Natural killer cell treated with Interleukin-12 subunit alpha and Interleukin-12 subunit beta and Interleukin-15 and Interleukin-18, amount 100 ng/mL, for 72 hours (primary cell): ENCODE results near the gene TBC1D23. TPM values are rescaled to one million over a fixed set of nuclear protein-coding genes. Genes with fewer than 3 reads are reported as not detected.
"Not testable (repeated sequence)": the region's sequence is repeated elsewhere in the genome, so short reads cannot be mapped to it uniquely, and the experiment has no call there.

Source experiments
- ATAC-seq, 2 donors: fragments of 150-1000 bp; cut with Tn5 transposase in 1 of 2; sonication (Bioruptor Pico), chemical (Tn5 transposase) in 1 of 2; 2 replicates each; pipeline ENCODE4 v1.10.0; 2021
- DNase-seq: peaks from one replicate; pipeline ENCODE4 v3.0.0; 2022; ENCODE audit warnings: low spot score
- H3K27ac Mint-ChIP-seq, 2 donors: 1 replicate in 1 of 2; 2 replicates in 1 of 2; pipeline ENCODE4 v1.8.0; 2022; ENCODE audit warnings: mixed read lengths in 2 of 2, mild to moderate bottlenecking in 1 of 2, moderate library complexity in 1 of 2
- H3K27me3 Mint-ChIP-seq, 2 donors: 1 replicate in 1 of 2; 2 replicates in 1 of 2; pipeline ENCODE4 v1.8.0; 2022; ENCODE audit warnings: mixed read lengths in 2 of 2
- H3K36me3 Mint-ChIP-seq: one replicate; pipeline ENCODE4 v1.8.0; 2022; ENCODE audit warnings: mixed read lengths
- H3K4me1 Mint-ChIP-seq, 2 donors: 1 replicate in 1 of 2; 2 replicates in 1 of 2; pipeline ENCODE4 v1.8.0; 2022; ENCODE audit warnings: low read depth in 2 of 2, mixed read lengths in 2 of 2, mild to moderate bottlenecking in 1 of 2
- H3K4me3 Mint-ChIP-seq: one replicate; pipeline ENCODE4 v1.8.0; 2022; ENCODE audit warnings: mixed read lengths
- H3K9me3 Mint-ChIP-seq: 2 replicates; pipeline ENCODE4 v1.8.0; 2022; ENCODE audit warnings: mixed read lengths
- total RNA-seq, 2 donors: library from RNA; stranded (reverse); gene quantifications; one replicate each; pipeline ENCODE4 v1.2.3, GENCODE V29; 2022

Gene TBC1D23
- total RNA-seq, 2 donors from 2014 or later, result 21.5 to 31.4 TPM

DNA sequence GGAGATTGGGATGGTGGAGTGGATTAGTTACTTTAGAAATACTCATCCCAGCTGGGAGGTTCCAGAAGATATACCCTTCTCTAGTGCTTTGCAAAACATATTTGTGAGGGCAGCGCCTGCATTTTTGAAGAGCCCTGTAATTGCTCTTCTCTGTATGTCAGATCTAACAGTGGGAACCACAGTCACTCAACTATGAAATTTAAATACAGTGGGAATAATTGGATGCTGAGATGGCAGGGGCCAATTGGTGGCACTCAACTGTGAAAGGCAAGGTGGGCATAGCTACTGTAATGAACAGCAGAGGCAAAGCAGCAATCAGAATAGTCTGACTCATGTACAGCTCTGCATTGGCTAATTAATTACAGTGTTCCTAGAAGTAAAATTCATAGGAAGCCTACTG is 22.2 kb upstream of the TBC1D23 start:
- DNase-seq, result no peak
- Mint-ChIP-seq H3K36me3 (peaks cover 4% of the 10 kb centered on the region), H3K27me3 (peaks cover 0 to 6% of the 10 kb centered on the region in 2 donors), H3K4me3 (no peak overlapping the region), H3K9me3 (peaks cover 3% of the 10 kb centered on the region), H3K4me1 (no peaks in the 10 kb centered on the region), H3K27ac (no peak overlapping the region)
- no peak for ATAC-seq

DNA sequence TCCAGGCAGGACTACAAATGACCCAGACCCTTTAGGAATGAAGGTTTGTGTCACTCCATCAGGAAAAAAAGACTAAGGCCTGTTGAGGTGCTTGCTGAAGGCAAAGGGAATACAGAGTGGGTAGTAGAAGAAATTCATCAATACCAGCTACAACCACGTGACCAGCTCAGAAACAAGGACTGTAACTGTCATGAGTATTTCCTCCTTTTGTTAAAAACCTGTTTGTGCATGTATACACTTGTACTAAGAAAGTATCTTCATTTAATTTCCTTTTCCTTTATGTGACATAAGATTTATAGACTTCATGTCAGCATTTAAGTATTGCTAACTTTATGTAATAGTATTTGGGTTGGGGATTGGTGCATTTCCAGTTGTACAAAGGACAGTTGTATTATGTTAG is 18.3 kb upstream of the TBC1D23 start:
- not testable (repeated sequence) for H3K27ac Mint-ChIP-seq, ATAC-seq, H3K9me3 Mint-ChIP-seq, H3K4me1 Mint-ChIP-seq, H3K27me3 Mint-ChIP-seq, H3K4me3 Mint-ChIP-seq, DNase-seq, H3K36me3 Mint-ChIP-seq

DNA sequence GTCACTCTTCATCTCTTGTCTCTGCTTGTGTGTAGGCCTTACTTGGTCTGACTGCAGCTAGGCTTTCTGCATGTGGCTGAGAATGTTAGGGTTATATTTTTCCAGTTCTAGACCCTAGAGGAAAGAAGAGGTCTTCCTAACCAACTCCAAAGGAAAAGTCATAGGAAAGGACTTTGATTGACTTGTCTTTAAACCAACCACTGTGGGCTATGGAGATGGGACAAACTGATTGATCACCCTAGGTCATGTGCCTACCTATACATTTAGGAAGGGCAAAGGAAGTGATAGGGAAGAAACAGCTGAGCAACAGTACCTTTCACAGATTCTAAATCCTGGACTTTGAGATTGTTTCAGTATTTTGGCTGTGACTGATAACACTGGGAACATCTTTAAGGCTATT is 16.5 kb upstream of the TBC1D23 start:
- Mint-ChIP-seq H3K4me3 (no peak overlapping the region), H3K27me3 (peaks cover 0 to 8% of the 10 kb centered on the region in 2 donors), H3K36me3 (no peaks in the 10 kb centered on the region), H3K9me3 (no peaks in the 10 kb centered on the region), H3K4me1 (no peaks in the 10 kb centered on the region), H3K27ac (no peak overlapping the region)
- ATAC-seq (no peak), DNase-seq (no peak)

DNA sequence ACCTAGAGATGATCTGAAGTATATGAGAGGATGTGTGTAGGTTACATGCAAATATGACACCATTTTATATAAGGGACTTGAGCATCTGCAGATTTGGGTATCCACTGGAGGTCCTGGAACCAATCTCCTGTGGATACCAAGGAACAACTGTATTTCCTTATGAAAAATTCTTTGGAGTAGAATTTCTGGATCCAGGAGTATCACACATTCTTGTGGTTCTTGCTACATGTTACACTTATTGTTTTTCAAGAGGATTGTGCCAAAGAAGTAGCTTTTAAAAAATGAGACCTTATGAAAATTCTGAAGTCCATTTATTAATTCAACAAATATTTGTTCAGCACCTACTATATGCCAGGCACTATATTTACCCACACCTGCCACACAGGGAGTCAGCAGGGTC is 15.7 kb upstream of the TBC1D23 start:
- no peaks in the 10 kb centered on the region for H3K36me3 Mint-ChIP-seq
- H3K27me3 Mint-ChIP-seq, result peaks cover 0 to 8% of the 10 kb centered on the region in 2 donors
- H3K9me3 Mint-ChIP-seq, result no peaks in the 10 kb centered on the region
- DNase-seq, result no peak
- H3K27ac Mint-ChIP-seq, result no peak overlapping the region
- no peaks in the 10 kb centered on the region for H3K4me1 Mint-ChIP-seq
- no peak overlapping the region for H3K4me3 Mint-ChIP-seq
- no peak for ATAC-seq

DNA sequence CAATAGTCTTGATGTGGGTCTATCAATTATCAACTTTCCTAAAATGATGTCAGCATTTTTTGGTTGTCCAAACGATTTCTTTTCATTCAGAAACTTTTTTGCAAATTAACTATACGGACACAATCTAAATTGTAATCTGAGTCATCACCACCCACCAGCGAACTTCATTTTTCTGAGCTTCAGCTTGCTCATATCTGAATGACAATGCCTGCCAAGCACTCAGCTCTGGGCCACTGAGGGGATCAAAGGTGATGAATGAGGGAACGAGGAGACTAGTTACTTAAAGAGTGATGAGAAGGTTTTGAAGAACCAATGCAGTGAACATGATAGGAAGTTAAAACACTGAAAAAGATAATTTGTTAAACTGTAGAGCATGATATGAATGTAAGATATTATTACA is 14.9 kb upstream of the TBC1D23 start:
- H3K27me3 Mint-ChIP-seq, result peaks cover 0 to 7% of the 10 kb centered on the region in 2 donors
- no peaks in the 10 kb centered on the region for H3K9me3 Mint-ChIP-seq
- no peak for DNase-seq
- H3K27ac Mint-ChIP-seq, result no peak overlapping the region
- no peaks in the 10 kb centered on the region for H3K36me3 Mint-ChIP-seq
- no peak overlapping the region for H3K4me3 Mint-ChIP-seq
- no peaks in the 10 kb centered on the region for H3K4me1 Mint-ChIP-seq
- no peak for ATAC-seq

DNA sequence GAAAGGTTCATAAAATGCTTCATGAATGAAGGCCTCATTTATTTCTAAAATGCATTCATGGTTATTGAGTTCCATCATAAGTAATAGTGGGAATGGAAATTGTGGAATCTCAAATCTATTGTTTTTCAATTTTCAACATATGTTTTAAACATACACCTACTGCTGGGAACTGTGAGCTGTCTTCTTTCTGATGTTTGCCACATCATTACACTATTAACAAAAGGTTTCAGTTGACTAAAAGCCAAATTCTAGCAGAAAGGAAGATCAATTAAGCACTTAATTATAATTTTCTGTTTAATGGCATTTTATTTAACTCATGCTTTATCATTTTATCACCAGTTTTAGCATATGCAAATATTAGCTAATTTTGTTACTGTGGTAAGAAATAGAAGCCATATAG is 13.8 kb upstream of the TBC1D23 start:
- no peak overlapping the region for H3K4me3 Mint-ChIP-seq
- H3K9me3 Mint-ChIP-seq, result no peaks in the 10 kb centered on the region
- no peaks in the 10 kb centered on the region for H3K4me1 Mint-ChIP-seq
- DNase-seq (no peak), ATAC-seq (no peak)
- H3K36me3 Mint-ChIP-seq, result no peaks in the 10 kb centered on the region
- no peak overlapping the region for H3K27ac Mint-ChIP-seq
- H3K27me3 Mint-ChIP-seq, result peaks cover 0 to 6% of the 10 kb centered on the region in 2 donors

DNA sequence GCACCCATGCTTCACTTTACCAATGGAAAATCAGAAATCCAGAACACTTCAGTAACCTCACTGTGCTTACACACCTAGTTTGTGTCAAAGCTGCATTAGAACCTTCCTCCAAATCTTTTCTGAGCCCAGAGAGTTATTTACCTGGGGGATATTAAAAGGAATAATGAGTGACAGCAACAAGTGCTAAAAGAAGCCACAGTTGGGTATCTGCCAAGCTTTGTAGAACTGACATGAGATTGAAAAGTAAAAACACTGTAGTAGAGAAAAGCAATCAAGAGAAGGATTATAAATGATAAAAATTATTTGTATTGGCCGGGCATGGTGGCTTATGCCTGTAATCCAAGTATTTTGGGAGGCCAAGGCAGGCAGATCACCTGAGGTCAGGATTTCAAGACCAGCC is 8.8 kb upstream of the TBC1D23 start:
- H3K4me1 Mint-ChIP-seq, result no peaks in the 10 kb centered on the region

DNA sequence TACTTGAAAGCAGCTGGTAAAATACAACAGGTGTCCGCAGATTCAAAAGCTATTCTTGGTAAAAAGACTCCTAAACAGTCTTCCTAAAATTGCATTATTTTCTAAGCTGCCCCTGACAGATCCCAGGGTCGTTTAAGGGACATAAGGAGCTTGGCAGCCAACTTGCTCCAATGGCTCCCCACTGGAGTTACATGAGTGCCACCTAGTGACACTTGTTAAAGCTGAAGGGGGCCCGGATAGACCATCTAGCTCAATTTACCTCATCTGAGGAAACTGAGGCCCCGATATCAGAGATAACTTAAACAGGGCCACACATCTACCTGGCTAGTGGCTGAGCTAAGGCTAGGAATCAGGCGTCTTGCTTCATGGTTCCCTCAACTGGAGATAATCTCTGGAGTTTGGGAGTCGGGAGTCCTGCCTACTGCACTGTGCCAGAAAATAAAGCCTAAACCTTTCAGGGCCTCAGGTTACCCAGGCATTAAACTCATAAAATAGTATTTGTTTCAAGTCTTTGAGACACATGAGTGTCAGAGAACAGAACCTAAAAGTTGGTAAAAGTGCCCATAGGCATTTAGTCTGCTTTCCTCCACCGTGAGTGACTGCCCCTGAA is 6.5 kb upstream of the TBC1D23 start:
- H3K4me3 Mint-ChIP-seq, result no peak overlapping the region

More for the DNA sequence above, 8.8 kb upstream of the TBC1D23 start:
- H3K4me3 Mint-ChIP-seq, result no peak overlapping the region
- peaks cover 0 to 3% of the 10 kb centered on the region in 2 donors for H3K27me3 Mint-ChIP-seq
- H3K27ac Mint-ChIP-seq, result no peak overlapping the region
- H3K36me3 Mint-ChIP-seq, result no peaks in the 10 kb centered on the region
- ATAC-seq (no peak), DNase-seq (no peak)
- H3K9me3 Mint-ChIP-seq, result no peaks in the 10 kb centered on the region

DNA sequence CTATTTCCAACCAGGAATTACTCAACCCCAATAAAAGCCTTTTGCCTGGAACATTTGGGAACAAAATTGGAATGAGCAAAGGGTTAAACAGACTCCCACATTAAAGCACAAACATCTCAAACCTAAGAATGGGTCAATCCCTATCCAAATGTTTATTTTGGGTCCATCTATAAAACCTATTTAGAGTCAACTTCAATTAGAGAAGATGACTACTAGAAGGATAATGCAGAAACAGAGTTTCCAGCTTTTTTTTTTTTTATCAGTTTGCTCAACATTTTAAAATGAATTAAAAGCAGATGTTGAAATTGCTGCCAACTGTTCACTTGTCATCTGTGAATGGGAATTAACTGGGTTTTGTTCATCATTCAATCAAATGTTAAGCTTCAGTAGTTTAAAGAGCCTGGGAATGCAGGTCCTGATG is 4.1 kb upstream of the TBC1D23 start:
- DNase-seq, result no peak
- Mint-ChIP-seq H3K4me1 (peaks cover 12 to 17% of the 10 kb centered on the region in 2 donors), H3K9me3 (no peaks in the 10 kb centered on the region), H3K4me3 (no peak overlapping the region), H3K27ac (no peak overlapping the region), H3K36me3 (no peaks in the 10 kb centered on the region), H3K27me3 (no peaks in the 10 kb centered on the region)
- ATAC-seq, result no peak

More for the DNA sequence above, 6.5 kb upstream of the TBC1D23 start:
- Mint-ChIP-seq H3K4me1 (no peaks in the 10 kb centered on the region), H3K36me3 (no peaks in the 10 kb centered on the region), H3K27ac (no peak overlapping the region), H3K9me3 (no peaks in the 10 kb centered on the region), H3K27me3 (no peaks in the 10 kb centered on the region)
- DNase-seq (peak; percentile 68), ATAC-seq (peak; percentile 72 to 80)

DNA sequence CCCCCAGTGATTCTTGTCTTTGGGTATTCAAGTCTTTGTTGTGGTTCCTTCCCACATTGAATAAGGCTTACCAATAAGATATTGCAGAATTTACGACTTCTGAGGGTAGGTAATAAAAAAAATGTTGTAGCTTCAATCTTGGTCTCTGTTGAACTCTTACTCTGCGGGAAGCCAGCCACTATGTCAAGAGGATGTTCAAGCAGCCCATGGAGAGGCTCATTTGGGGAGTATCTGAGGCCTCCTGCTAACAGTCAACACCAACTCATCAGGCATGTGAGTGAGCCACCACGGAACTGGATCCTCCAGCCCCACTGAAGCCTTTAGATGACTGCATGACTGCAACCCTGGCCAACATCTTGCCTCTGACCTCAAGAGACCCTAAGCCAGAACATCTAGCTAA is 3.2 kb upstream of the TBC1D23 start:
- H3K36me3 Mint-ChIP-seq, result no peaks in the 10 kb centered on the region
- H3K4me3 Mint-ChIP-seq, result no peak overlapping the region
- no peaks in the 10 kb centered on the region for H3K27me3 Mint-ChIP-seq
- no peak for ATAC-seq
- no peak for DNase-seq
- peaks cover 17 to 22% of the 10 kb centered on the region in 2 donors for H3K4me1 Mint-ChIP-seq
- H3K9me3 Mint-ChIP-seq, result no peaks in the 10 kb centered on the region
- H3K27ac Mint-ChIP-seq, result no peak overlapping the region

DNA sequence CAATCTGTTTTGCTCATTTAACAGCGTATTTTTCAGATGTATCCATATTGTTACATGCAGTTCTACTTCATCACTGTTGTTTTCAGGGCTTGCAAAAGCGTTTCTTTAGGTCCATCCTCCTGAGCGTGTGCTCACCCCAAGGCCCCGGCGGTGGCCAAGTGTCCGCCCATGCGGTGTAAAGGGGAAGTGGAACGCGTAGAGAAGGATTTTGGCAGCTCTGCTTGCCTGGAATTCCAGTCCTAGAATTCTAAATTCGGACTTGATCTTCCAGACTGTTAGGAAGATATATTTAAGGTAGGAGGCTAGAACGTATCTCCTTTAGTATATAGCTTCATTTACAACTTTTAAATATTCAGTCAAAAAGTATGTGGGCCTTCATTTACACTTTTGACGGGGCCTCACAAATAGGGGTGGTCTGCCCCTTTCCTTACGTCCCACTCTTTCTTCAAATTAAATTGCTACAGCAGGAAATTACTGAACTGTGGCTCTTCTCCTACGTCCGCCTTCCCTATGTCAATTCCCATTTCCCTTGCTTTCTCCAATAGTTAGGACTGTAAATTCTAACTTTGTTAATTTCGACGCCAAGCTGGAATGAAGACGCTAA is 609 bp upstream of the TBC1D23 start:
- Mint-ChIP-seq H3K4me3 (peak overlapping the region; percentile 84), H3K9me3 (no peaks in the 10 kb centered on the region), H3K27ac (peak overlapping the region; percentile 80 to 92), H3K27me3 (no peaks in the 10 kb centered on the region), H3K4me1 (peaks cover 27 to 44% of the 10 kb centered on the region in 2 donors), H3K36me3 (no peaks in the 10 kb centered on the region)
- DNase-seq (no peak), ATAC-seq (no peak)

DNA sequence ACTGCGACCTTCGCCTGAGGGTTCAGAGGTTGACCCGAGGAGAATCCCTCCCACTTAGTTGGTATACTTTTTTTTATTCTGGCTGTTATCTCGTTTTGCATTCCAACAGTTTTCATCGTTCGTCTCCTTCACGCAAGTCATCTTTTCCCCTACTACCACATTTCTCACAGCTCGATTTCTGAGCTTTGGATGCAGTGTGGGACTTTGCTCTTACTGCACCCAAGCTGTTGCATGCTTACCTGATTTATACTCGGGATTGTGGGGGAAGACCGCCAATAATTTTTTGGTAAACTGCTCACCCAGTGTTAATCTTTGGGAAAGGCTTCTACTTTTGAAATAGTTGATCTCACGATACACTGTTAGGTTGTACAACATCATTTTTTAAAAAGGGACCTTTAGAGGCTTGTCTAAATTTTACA is 702 bp downstream of the TBC1D23 start:
- no peak for DNase-seq
- no peaks in the 10 kb centered on the region for H3K36me3 Mint-ChIP-seq
- H3K27me3 Mint-ChIP-seq, result no peaks in the 10 kb centered on the region
- H3K4me1 Mint-ChIP-seq, result peaks cover 27 to 44% of the 10 kb centered on the region in 2 donors
- peak overlapping the region; percentile 80 to 92 for H3K27ac Mint-ChIP-seq
- peak overlapping the region; percentile 84 for H3K4me3 Mint-ChIP-seq
- no peak for ATAC-seq
- H3K9me3 Mint-ChIP-seq, result no peaks in the 10 kb centered on the region

DNA sequence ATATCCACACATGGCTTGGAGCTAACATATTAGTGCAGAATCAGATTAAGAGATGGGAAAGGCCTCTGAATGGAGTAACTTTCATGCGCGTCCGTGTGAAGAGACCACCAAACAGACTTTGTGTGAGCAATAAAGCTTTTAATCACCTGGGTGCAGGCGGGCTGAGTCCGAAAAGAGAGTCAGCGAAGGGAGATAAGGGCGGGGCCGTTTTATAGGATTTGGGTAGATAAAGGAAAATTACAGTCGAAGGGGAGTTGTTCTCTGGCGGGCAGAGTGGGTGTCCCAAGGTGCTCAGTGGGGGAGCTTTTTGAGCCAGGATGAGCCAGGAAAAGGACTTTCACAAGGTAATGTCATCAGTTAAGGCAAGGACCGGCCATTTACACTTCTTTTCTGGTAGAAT is 2.1 kb downstream of the TBC1D23 start:
- H3K27me3 Mint-ChIP-seq, ATAC-seq, H3K36me3 Mint-ChIP-seq, DNase-seq, H3K9me3 Mint-ChIP-seq, H3K27ac Mint-ChIP-seq, H3K4me3 Mint-ChIP-seq: not testable (repeated sequence)
- peaks cover 27 to 44% of the 10 kb centered on the region in 2 donors for H3K4me1 Mint-ChIP-seq

DNA sequence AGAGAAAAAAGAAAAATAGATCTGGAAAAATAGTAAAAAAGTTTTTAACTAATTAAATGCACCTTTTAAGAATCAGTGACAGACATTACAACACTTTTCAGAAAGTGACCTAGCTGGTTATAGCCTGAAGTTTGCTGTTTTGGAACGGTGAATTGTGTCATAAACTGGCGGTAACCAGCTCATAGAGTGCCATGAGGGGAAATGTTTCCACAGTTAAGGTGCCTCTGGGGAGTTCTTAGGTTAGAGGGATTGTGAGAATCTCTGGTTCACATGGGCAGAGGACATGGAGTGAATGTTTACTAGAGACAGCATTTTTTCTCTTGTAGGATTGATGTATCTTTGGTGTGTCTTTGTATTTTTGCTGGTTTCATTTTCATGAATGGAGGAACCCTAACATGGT is 2.8 kb downstream of the TBC1D23 start:
- no peak overlapping the region for H3K27ac Mint-ChIP-seq
- DNase-seq (no peak), ATAC-seq (no peak)
- H3K4me3 Mint-ChIP-seq, result peak overlapping the region; percentile 11
- H3K4me1 Mint-ChIP-seq, result peaks cover 27 to 44% of the 10 kb centered on the region in 2 donors
- H3K9me3 Mint-ChIP-seq, result no peaks in the 10 kb centered on the region
- no peaks in the 10 kb centered on the region for H3K36me3 Mint-ChIP-seq
- no peaks in the 10 kb centered on the region for H3K27me3 Mint-ChIP-seq

DNA sequence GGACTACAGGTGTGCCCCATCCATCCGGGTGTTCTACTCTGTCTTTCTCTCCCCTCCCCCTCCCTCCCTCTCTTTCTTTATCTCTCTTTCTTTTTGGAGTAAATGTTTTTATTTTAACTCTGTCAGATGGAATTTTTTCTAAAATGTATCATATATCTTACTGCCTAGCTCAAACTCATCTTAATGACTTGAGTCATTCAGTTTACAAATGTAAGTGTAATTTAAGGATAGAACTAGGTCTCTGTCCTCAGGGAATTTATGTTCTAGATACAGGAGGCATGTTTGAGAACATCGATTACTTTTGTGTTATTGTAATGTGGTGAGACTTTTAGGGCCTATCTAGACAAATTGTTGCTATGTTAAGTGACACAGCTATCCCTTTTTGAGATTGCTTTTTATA is 3.5 kb downstream of the TBC1D23 start:
- Mint-ChIP-seq H3K36me3 (no peaks in the 10 kb centered on the region), H3K4me1 (peaks cover 27 to 44% of the 10 kb centered on the region in 2 donors), H3K4me3 (no peak overlapping the region), H3K27me3 (no peaks in the 10 kb centered on the region), H3K27ac (no peak overlapping the region), H3K9me3 (no peaks in the 10 kb centered on the region)
- DNase-seq (no peak), ATAC-seq (no peak)
